Left ventricle myocardium inferior (tissue), 1 donor: ENCODE data around the gene TSC22D1. TPM values are rescaled to one million over a fixed set of nuclear protein-coding genes. Genes with fewer than 3 reads are reported as not detected.
"Not testable (repeated sequence)": the region's sequence is repeated elsewhere in the genome, so short reads cannot be mapped to it uniquely, and the experiment has no call there.

Experiments
- DNase-seq: peaks from one replicate; pipeline ENCODE4 v3.0.0-alpha.2; 2020
- H3K27ac ChIP-seq: fragments of 200-600 bp; replicated peaks from 2 replicates; pipeline ENCODE4 v1.8.0; 2021
- H3K27me3 ChIP-seq: fragments of 200-600 bp; 2 replicates; pipeline ENCODE4 v1.8.0; 2021; ENCODE audit warnings: low read depth
- H3K36me3 ChIP-seq: fragments of 200-600 bp; 2 replicates; pipeline ENCODE4 v1.8.0; 2021
- H3K4me1 ChIP-seq: fragments of 200-600 bp; 2 replicates; pipeline ENCODE4 v1.8.0; 2021
- H3K4me3 ChIP-seq: fragments of 200-600 bp; 2 replicates; pipeline ENCODE4 v1.8.0; 2021; ENCODE audit warnings: mild to moderate bottlenecking, moderate library complexity
- H3K9me3 ChIP-seq: fragments of 200-600 bp; replicated peaks from 2 replicates; pipeline ENCODE4 v1.8.0; 2021
- CTCF ChIP-seq: fragments of 200-600 bp; IDR thresholded peaks from 2 replicates; pipeline ENCODE4 v1.8.0; 2021; ENCODE audit warnings: antibody characterized with exemption, mild to moderate bottlenecking, borderline replicate concordance
- intact Hi-C: fragments of 100-400 bp; cut with micrococcal nuclease; formaldehyde crosslinking; loops from one replicate; pipeline ENCODE4 v1.11.0; 2022
- total RNA-seq: library from RNA; stranded (reverse); fragmentation: NEBNext Ultra II Directional; extraction: Animal tissue kit (Norgen Biotek cat#: 25700); gene quantifications from one replicate; pipeline ENCODE4 v1.2.1, GENCODE V29; 2021
- donor health status: DM: no; HTN: yes; CAD: no; lungs with severe emphysema.

Gene TSC22D1
- total RNA-seq, 1 donor from 2014 or later, result 158 TPM

GRCh38 chr13:44514278-44514677 lies 61.9 kb downstream of the TSC22D1 start:
- peaks cover 12% of the 10 kb centered on the region for H3K36me3 ChIP-seq
- no peak overlapping the region for H3K27ac ChIP-seq
- no peak overlapping the region for H3K4me3 ChIP-seq
- TF ChIP-seq CTCF, result no peak
- H3K27me3 ChIP-seq, result no peaks in the 10 kb centered on the region
- no peaks in the 10 kb centered on the region for H3K9me3 ChIP-seq
- no peaks in the 10 kb centered on the region for H3K4me1 ChIP-seq
- no peak for DNase-seq
- intact Hi-C loops, result no loop called here

GRCh38 chr13:44509853-44510252 lies 66.3 kb downstream of the TSC22D1 start:
- H3K9me3 ChIP-seq, H3K4me3 ChIP-seq, H3K27me3 ChIP-seq, DNase-seq, H3K27ac ChIP-seq, intact Hi-C loops, H3K4me1 ChIP-seq: not testable (repeated sequence)
- peaks cover 12% of the 10 kb centered on the region for H3K36me3 ChIP-seq

DNA sequence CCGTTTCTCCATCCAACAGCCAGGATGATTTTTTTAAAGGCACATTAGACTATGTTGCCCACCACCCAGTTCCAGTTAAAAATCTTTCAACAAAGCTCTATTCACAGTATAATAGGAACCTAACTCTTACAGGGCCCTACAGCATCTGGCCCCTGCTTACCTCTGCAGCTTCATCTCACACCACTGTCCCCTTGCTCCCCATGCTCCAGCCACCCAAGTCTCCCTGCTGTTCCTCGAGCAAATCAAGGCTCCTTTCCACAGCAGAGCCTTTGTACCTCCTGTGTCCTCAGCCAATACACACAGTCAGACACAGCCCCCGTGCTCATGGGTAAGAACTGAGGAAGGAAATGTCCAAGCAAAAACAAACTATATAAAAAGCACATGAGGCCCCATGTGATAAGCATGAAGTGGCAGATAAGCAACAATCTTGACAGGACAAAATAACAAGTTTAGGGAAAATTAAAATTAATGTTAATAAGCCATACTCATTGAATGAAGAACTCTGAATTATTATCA lies 67.5 kb downstream of the TSC22D1 start:
- DNase-seq, result no peak
- Histone ChIP-seq H3K9me3 (no peaks in the 10 kb centered on the region), H3K36me3 (peaks cover 9% of the 10 kb centered on the region), H3K27ac (no peak overlapping the region), H3K27me3 (no peaks in the 10 kb centered on the region), H3K4me3 (no peak overlapping the region), H3K4me1 (peaks cover 8% of the 10 kb centered on the region)
- intact Hi-C loops, result no loop called here
- TF ChIP-seq CTCF, result no peak

- DNase-seq, result no peak
- H3K4me3 ChIP-seq, result no peak overlapping the region
- peaks cover 12% of the 10 kb centered on the region for H3K4me1 ChIP-seq
- no peak for TF ChIP-seq CTCF
- H3K27ac ChIP-seq, result no peak overlapping the region
- peaks cover 4% of the 10 kb centered on the region for H3K36me3 ChIP-seq
- H3K9me3 ChIP-seq, result no peaks in the 10 kb centered on the region
- no peaks in the 10 kb centered on the region for H3K27me3 ChIP-seq
- intact Hi-C loops, result no loop called here
Observed at GRCh38 chr13:44507639-44508038, 68.5 kb downstream of the TSC22D1 start.

DNA sequence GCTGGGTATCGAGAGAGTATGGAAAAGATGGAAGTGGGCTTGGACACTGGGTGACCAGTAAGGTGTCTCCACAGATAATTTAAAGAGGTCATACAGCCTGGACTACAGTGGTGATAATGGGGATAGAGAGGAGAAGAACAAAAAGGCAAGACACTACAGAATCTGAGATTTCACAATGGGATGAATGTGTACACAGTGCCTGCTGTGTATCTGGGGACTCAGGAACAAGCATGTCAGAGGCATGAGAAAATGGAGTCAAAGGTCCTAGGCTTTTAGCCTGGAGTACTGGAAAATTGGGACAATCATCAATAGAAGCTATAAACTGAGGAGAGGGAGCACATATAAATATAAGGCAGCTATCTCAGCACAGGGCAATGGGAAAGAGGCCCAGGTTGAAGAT lies 69.4 kb downstream of the TSC22D1 start:
- no peaks in the 10 kb centered on the region for H3K27me3 ChIP-seq
- intact Hi-C loops, result no loop called here
- no peak for TF ChIP-seq CTCF
- DNase-seq, result no peak
- peaks cover 4% of the 10 kb centered on the region for H3K36me3 ChIP-seq
- no peak overlapping the region for H3K27ac ChIP-seq
- peaks cover 12% of the 10 kb centered on the region for H3K4me1 ChIP-seq
- no peak overlapping the region for H3K4me3 ChIP-seq
- H3K9me3 ChIP-seq, result no peaks in the 10 kb centered on the region

- intact Hi-C loops, result no loop called here
- H3K27ac ChIP-seq, result no peak overlapping the region
- H3K36me3 ChIP-seq, result peaks cover 4% of the 10 kb centered on the region
- H3K9me3 ChIP-seq, result no peaks in the 10 kb centered on the region
- H3K4me1 ChIP-seq, result peaks cover 12% of the 10 kb centered on the region
- TF ChIP-seq CTCF, result no peak
- DNase-seq, result no peak
- no peak overlapping the region for H3K4me3 ChIP-seq
- H3K27me3 ChIP-seq, result no peaks in the 10 kb centered on the region
Observed at GRCh38 chr13:44506251-44506650, 69.9 kb downstream of the TSC22D1 start.
